Coronary artery (tissue), 2 donors: ENCODE data around the gene BRMS1L.

Experiments
- DNase-seq: peaks from one replicate; pipeline ENCODE4 v3.0.0-alpha.2; 2017; ENCODE audit warnings: low spot score
- H3K27ac ChIP-seq, 2 donors: fragments of 200-600 bp; sonication (generic); one replicate each; pipeline ENCODE4 v1.5.1; 2016 to 2019
- H3K4me3 ChIP-seq: fragments of 200-600 bp; sonication (generic); 2 replicates; pipeline ENCODE4 v1.5.1; 2016; ENCODE audit warnings: mild to moderate bottlenecking, moderate library complexity
- TF ChIP-seq, protein P1 (sequence below): fragments of 200-600 bp; sonication (generic); IDR thresholded peaks from one replicate; pipeline ENCODE4 v1.5.1; 2019; ENCODE audit warnings: antibody characterized with exemption

The BRMS1L gene

DNA sequence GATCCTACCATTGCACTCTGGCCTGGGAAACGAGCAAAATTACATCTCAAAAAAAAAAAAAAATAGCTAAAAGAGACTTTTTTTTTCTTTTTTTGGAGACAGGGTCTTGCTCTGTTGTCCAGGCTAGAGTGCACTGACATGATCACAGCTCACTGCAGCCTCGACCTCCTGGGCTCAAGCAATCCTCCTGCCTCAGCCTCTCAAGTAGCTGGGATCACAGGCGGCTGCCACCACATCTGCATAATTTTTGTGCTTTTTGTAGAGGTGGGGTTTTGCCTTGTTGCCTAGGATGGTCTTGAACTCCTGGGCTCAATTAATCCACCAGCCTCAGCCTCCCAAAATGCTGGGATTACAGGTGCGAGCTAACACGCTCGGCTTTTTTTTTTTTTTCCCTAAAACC is 28.3 kb upstream of the BRMS1L start:
- Histone ChIP-seq H3K4me3 (no peak overlapping the region), H3K27ac (no peak overlapping the region)
- TF ChIP-seq, protein P1, sequence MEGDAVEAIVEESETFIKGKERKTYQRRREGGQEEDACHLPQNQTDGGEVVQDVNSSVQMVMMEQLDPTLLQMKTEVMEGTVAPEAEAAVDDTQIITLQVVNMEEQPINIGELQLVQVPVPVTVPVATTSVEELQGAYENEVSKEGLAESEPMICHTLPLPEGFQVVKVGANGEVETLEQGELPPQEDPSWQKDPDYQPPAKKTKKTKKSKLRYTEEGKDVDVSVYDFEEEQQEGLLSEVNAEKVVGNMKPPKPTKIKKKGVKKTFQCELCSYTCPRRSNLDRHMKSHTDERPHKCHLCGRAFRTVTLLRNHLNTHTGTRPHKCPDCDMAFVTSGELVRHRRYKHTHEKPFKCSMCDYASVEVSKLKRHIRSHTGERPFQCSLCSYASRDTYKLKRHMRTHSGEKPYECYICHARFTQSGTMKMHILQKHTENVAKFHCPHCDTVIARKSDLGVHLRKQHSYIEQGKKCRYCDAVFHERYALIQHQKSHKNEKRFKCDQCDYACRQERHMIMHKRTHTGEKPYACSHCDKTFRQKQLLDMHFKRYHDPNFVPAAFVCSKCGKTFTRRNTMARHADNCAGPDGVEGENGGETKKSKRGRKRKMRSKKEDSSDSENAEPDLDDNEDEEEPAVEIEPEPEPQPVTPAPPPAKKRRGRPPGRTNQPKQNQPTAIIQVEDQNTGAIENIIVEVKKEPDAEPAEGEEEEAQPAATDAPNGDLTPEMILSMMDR = no peak
- no peak for DNase-seq

DNA sequence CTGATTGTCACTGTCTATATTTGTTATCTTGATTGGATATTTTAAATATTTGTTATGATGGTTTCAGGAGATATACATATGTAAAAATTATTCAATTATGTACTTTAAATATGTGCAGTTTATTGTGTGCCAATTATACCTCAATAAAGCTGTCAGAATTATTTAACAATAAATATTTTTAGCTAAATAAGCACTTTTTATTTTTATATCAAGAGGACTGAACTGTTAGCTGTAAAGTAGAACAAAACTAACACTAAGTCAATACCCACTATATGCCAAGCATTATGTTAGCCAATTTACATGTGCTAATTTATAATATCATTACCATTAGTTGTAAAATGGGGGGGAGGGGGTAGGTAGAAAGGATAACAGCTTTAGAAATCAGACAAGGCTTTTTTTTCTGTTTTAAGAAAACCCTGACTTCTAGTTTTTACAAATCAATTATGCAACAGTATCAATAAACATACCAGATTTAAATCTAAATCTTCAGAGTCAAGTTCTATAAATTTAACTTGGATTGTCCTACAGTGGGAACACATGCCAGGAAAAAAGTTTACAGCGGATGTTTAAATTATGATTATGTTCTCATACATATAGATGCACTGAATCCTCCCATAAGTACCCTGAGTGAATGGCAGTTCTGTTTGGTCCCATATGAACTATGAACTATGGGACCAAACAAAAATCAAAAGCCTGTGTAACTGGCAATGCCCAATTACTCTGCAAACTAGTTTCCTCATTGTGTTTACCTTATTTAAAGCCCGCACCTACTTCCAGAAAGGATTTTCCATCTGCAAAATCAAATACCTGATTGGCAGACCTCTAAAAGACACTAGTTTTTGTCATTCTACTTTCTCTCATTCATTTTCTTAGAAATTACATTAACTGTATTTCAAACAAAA is 19.9 kb upstream of the BRMS1L start:
- TF ChIP-seq, protein P1 = no peak
- Histone ChIP-seq H3K4me3 (no peak overlapping the region), H3K27ac (no peak overlapping the region)
- DNase-seq = no peak

DNA sequence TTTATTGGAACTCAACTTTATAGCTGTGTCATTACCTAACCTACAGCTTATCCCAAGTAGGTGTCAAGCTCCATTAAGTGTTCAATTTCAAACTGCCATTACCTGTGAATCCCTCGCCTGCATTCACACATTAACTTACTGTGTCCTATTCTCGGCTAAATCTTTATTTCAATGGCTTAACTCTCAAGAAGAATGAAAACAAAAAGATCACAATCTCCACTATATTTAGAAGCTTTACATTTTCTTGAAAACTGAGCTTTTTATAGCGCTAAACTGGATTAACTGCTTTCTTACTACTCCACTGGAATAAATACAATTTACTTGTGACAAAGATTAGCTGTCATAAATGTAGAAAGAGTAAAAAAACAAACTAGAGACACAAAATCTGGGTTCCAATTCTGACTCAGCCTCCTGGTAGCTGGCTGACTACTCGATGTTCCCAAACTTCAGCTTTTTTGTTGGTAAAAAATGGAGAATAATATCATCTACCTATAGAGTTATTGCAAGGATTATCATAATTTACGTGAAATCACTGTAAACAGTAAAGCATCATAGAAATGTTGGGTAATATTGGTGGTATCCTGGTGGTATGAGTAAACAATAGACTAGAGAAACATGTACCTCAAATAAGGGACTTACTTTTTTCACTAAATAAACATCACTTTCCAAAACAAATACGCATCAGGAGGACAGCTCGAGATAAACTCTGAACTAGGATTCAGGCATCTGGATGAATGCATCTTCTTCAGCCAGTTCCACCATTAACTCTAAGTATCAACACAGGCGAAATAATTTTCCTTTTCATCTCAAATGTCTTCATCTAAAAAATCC is 18.8 kb upstream of the BRMS1L start:
- H3K4me3 ChIP-seq = peak overlapping the region; percentile 74
- no peak for DNase-seq
- no peak overlapping the region for H3K27ac ChIP-seq

DNA sequence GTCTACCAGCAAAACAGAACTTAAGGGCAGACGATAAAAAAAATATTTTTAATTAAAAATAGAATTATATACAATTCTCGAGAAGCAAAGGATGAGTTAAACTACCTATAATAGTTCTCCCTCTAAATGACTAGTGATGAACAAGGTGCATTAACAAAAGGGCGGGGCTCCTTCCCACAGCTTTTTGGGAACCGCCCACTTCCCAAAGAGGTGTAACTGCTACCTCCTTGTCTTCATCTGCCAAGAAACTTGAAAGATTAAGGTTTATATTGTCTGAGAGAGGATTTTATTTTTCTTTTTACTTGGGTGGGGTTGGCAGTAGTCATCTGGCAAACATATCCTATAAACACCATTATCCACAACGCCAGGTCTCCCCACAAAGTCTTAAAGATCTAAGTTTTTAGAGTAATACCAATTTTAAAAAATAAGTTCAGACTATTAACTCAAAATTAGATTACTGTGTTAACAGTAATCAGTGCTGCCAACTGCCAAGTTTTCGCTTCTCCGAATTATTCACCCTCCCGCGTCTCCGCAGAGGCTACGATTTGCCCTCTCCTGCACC is 18.0 kb upstream of the BRMS1L start:
- DNase-seq = no peak
- TF ChIP-seq, protein P1 = no peak
- peak overlapping the region; percentile 74 for H3K4me3 ChIP-seq
- H3K27ac ChIP-seq = peak overlapping the region; percentile 88 to 91

More for the DNA sequence above, 18.8 kb upstream of the BRMS1L start:
- TF ChIP-seq, protein P1 = no peak

DNA sequence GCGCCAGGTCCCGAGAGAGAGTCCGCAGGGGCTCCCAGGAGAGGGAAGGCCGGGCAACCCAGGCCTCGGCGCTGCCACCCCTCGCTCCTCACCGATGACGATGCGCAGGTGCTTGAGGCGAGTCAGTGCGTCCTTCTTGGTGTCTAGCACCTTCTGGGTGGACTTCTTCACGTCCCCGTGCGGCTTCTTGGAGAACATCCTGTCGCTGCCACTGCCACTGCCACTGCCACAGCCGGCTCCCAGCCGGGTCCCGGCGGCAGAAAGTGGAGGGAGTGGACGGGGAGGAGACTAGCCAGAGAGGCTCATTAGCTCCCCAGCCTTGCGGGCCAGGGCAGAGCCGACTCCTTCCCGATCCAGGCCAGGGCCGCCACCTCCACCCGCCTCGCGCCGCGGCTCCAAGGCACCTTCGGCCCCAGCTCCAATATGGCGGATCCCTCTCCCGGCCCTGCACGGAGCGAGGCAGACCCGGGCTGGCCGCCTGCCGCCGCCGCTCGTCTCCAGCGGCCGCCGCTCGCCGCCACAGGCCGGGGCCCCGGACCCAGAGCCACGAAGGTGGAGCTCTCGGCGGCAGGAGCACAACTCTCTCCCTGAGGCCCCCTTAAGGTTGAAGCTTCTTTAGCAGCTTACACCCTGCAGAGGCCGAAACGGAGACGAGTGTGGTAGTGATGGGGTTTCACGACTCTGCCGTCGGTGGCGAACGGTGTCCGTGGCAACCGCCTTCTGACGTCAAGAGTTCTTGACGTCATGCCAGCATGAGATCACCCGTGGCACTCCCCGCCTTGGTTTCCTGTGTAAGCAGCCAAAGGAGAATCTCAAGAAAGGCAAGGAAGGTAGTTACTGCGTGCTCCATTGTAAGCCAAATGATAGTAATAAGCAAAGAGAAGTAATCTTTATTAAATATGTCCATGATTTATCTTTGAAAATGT is 17.2 kb upstream of the BRMS1L start, which contains the start of gene RALGAPA1:
TSS of gene RALGAPA1 (minus strand) at position 658 of the 926 bp plus-strand sequence. CDS start at position 198, 460 bp downstream.
- peak within 1 kb of the TSS; percentile 88 to 91 for H3K27ac ChIP-seq
- DNase-seq = peak; percentile 97
- peak within 1 kb of the TSS; percentile 74 for H3K4me3 ChIP-seq

DNA sequence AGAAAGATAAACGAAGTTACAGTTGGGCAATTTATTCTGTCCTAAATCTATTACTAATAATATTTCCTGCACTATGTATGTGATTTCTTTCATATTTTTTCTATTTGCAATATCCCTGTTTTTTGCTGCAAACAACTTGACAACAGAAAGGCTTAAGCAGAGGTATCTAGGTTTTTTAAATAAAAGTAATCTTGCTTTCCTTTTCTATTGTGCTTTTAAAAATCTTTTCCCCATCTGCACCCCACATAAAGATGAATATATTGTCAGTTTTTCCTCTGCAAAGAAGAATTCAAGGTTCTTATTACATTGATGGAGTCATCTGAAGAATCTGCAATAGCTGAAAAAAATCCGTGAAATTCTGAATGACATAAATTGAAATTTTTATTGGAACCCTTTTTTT is 16.5 kb upstream of the BRMS1L start:
- peak overlapping the region; percentile 88 to 91 for H3K27ac ChIP-seq
- TF ChIP-seq, protein P1 = no peak
- DNase-seq = no peak
- peak overlapping the region; percentile 74 for H3K4me3 ChIP-seq
